H9 (cell line): ENCODE data around the gene OR9Q2. TPM values are rescaled to one million over a fixed set of nuclear protein-coding genes. Genes with fewer than 3 reads are reported as not detected.

Experiments
- DNase-seq: peaks from one replicate; pipeline ENCODE4 v3.0.0-alpha.2; 2017
- H2AFZ ChIP-seq: one replicate; pipeline ENCODE4 v1.6.1; 2013; ENCODE audit warnings: mild to moderate bottlenecking, low read length, control low read depth, moderate library complexity
- H2AK5ac ChIP-seq: 2 replicates; pipeline ENCODE4 v1.6.1; 2013; ENCODE audit warnings: low read length, control low read depth, mixed read lengths; ENCODE audit not compliant: insufficient read length
- H2BK120ac ChIP-seq: one replicate; pipeline ENCODE4 v1.6.1; 2013; ENCODE audit warnings: low read depth, mild to moderate bottlenecking, low read length, control low read depth, inconsistent platforms; ENCODE audit not compliant: poor library complexity, severe bottlenecking
- H2BK12ac ChIP-seq: 2 replicates; pipeline ENCODE4 v1.6.1; 2013; ENCODE audit warnings: low read length, control low read depth, mixed read lengths, low read depth; ENCODE audit not compliant: insufficient read length
- H2BK15ac ChIP-seq: 2 replicates; pipeline ENCODE4 v1.6.1; 2013; ENCODE audit warnings: low read depth, low read length, control low read depth
- H2BK20ac ChIP-seq: one replicate; pipeline ENCODE4 v1.6.1; 2013; ENCODE audit warnings: low read depth, mild to moderate bottlenecking, low read length, control low read depth, inconsistent platforms; ENCODE audit not compliant: poor library complexity, severe bottlenecking
- H2BK5ac ChIP-seq: 2 replicates; pipeline ENCODE4 v1.6.1; 2013; ENCODE audit warnings: low read length, control low read depth, mixed read lengths; ENCODE audit not compliant: insufficient read length
- H3K14ac ChIP-seq: 2 replicates; pipeline ENCODE4 v1.6.1; 2013; ENCODE audit warnings: low read length, control low read depth; ENCODE audit not compliant: insufficient read depth
- H3K18ac ChIP-seq: 2 replicates; pipeline ENCODE4 v1.6.1; 2013; ENCODE audit warnings: low read depth, mild to moderate bottlenecking, mixed read lengths, low read length, control low read depth; ENCODE audit not compliant: insufficient read length
- H3K23ac ChIP-seq: 2 replicates; pipeline ENCODE4 v1.6.1; 2013; ENCODE audit warnings: low read length, control low read depth, mixed read lengths, low read depth; ENCODE audit not compliant: insufficient read length
- H3K23me2 ChIP-seq: 2 replicates; pipeline ENCODE4 v1.6.1; 2013; ENCODE audit warnings: low read depth, mild to moderate bottlenecking, mixed read lengths, low read length, control low read depth; ENCODE audit not compliant: insufficient read length, poor library complexity, severe bottlenecking
- H3K27ac ChIP-seq: 2 replicates; pipeline ENCODE4 v1.5.1; 2013; ENCODE audit warnings: low read length, control low read depth, mixed read lengths, low read depth; ENCODE audit not compliant: insufficient read length
- H3K27me3 ChIP-seq: 2 replicates; pipeline ENCODE4 v1.6.1; 2013; ENCODE audit warnings: low read length, control low read depth, inconsistent platforms; ENCODE audit not compliant: insufficient read depth
- H3K4ac ChIP-seq: 2 replicates; pipeline ENCODE4 v1.6.1; 2013; ENCODE audit warnings: low read depth, mild to moderate bottlenecking, control low read depth, inconsistent platforms, low read length, moderate library complexity
- H3K4me1 ChIP-seq: 2 replicates; pipeline ENCODE4 v1.6.1; 2013; ENCODE audit warnings: low read length, control low read depth, inconsistent platforms; ENCODE audit not compliant: insufficient read depth
- H3K4me2 ChIP-seq: 2 replicates; pipeline ENCODE4 v1.6.1; 2013; ENCODE audit warnings: low read length, control low read depth, mixed read lengths; ENCODE audit not compliant: insufficient read length, insufficient read depth
- H3K56ac ChIP-seq: 2 replicates; pipeline ENCODE4 v1.6.1; 2013; ENCODE audit warnings: low read depth, mild to moderate bottlenecking, mixed read lengths, low read length, control low read depth; ENCODE audit not compliant: insufficient read length
- H3K79me1 ChIP-seq: 2 replicates; pipeline ENCODE4 v1.6.1; 2013; ENCODE audit warnings: low read depth, mild to moderate bottlenecking, moderate library complexity, low read length, control low read depth, inconsistent platforms; ENCODE audit not compliant: insufficient read depth, poor library complexity, severe bottlenecking
- H3K79me2 ChIP-seq: 2 replicates; pipeline ENCODE4 v1.6.1; 2013; ENCODE audit warnings: low read length, control low read depth, inconsistent platforms; ENCODE audit not compliant: insufficient read depth
- H3K9ac ChIP-seq: 2 replicates; pipeline ENCODE4 v1.6.1; 2013; ENCODE audit warnings: low read length, control low read depth, mixed read lengths; ENCODE audit not compliant: insufficient read length; ENCODE audit errors: extremely low read depth
- H3K9me3 ChIP-seq: one replicate; pipeline ENCODE4 v1.6.1; 2013; ENCODE audit warnings: low read depth, low read length, inconsistent platforms; ENCODE audit not compliant: control insufficient read depth
- H3T11ph ChIP-seq: one replicate; pipeline ENCODE4 v1.6.1; 2013; ENCODE audit warnings: mild to moderate bottlenecking, low read length, control low read depth, inconsistent platforms
- H4K20me1 ChIP-seq: one replicate; pipeline ENCODE4 v1.6.1; 2013; ENCODE audit not compliant: control insufficient read depth, insufficient read length, insufficient read depth
- H4K5ac ChIP-seq: 2 replicates; pipeline ENCODE4 v1.6.1; 2013; ENCODE audit warnings: low read depth, mild to moderate bottlenecking, mixed read lengths, low read length, control low read depth; ENCODE audit not compliant: insufficient read length
- H4K8ac ChIP-seq: replicated peaks from 2 replicates; pipeline ENCODE4 v1.6.1; 2013; ENCODE audit warnings: low read length, control low read depth, mixed read lengths, low read depth; ENCODE audit not compliant: insufficient read length
- H4K91ac ChIP-seq: 2 replicates; pipeline ENCODE4 v1.6.1; 2013; ENCODE audit warnings: low read depth, mild to moderate bottlenecking, moderate library complexity, mixed read lengths, low read length, control low read depth; ENCODE audit not compliant: insufficient read length
- H3K27ac Mint-ChIP-seq, 3 experiments: 2 replicates in 2 of 3; 3 replicates in 1 of 3; pipeline ENCODE4 v1.8.0; 2020 to 2021; ENCODE audit warnings: mixed read lengths in 3 of 3, mild to moderate bottlenecking in 1 of 3, moderate library complexity in 1 of 3
- H3K27me3 Mint-ChIP-seq: 2 replicates; pipeline ENCODE4 v1.8.0; 2021; ENCODE audit warnings: low read depth, mild to moderate bottlenecking, moderate library complexity, mixed read lengths
- H3K36me3 Mint-ChIP-seq, 3 experiments: 2 replicates in 2 of 3; 3 replicates in 1 of 3; pipeline ENCODE4 v1.8.0; 2020 to 2021; ENCODE audit warnings: low read depth in 3 of 3, mixed read lengths in 3 of 3; ENCODE audit not compliant: insufficient read depth in 1 of 3
- H3K4me1 Mint-ChIP-seq, 2 experiments: 2 replicates each; pipeline ENCODE4 v1.8.0; 2020; ENCODE audit warnings: mixed read lengths in 2 of 2
- H3K4me3 Mint-ChIP-seq, 2 experiments: 2 replicates in 1 of 2; 3 replicates in 1 of 2; pipeline ENCODE4 v1.8.0; 2020 to 2021; ENCODE audit warnings: mild to moderate bottlenecking in 2 of 2, mixed read lengths in 2 of 2, moderate library complexity in 1 of 2
- H3K9me3 Mint-ChIP-seq, 2 experiments: 2 replicates in 1 of 2; 3 replicates in 1 of 2; pipeline ENCODE4 v1.8.0; 2020; ENCODE audit warnings: mild to moderate bottlenecking in 2 of 2, mixed read lengths in 2 of 2, moderate library complexity in 1 of 2
- WGBS: extraction: QIAGEN DNeasy Blood & Tissue Kit; methylation state at CpG from one replicate; pipeline ENCODE4 v1.1.7; 2013; ENCODE audit warnings: missing lambda C conversion rate, low lambda C conversion rate, mixed read lengths; ENCODE audit not compliant: insufficient read length; ENCODE audit errors: extremely low coverage; 5-methylcytosine and 5-hydroxymethylcytosine counted together
- total RNA-seq: library from RNA; stranded (reverse); gene quantifications from 2 replicates; pipeline ENCODE4 v1.2.1, GENCODE V29; 2021
- TF ChIP-seq, protein P1 (sequence below): fragments of 200-600 bp; sonication (generic); conservative IDR thresholded peaks from 3 replicates; pipeline ENCODE4 v1.8.0; 2021; ENCODE audit warnings: antibody characterized with exemption, mild to moderate bottlenecking

OR9Q2 gene
- total RNA-seq, 1 experiment from 2014 or later = not detected

GRCh38 chr11:58178444-58178843 lies 10.4 kb upstream of the OR9Q2 start:
- H4K91ac ChIP-seq = no peak overlapping the region
- no peak overlapping the region for H2AK5ac ChIP-seq
- H3K9me3 Mint-ChIP-seq = no peaks in the 10 kb centered on the region
- H4K5ac ChIP-seq = no peak overlapping the region
- peaks cover 4 to 5% of the 10 kb centered on the region in 2 experiments for H3K4me1 Mint-ChIP-seq
- no peaks in the 10 kb centered on the region for H3K79me1 ChIP-seq
- no peaks in the 10 kb centered on the region for H3K27me3 ChIP-seq
- H3K23ac ChIP-seq = no peak overlapping the region
- no peak overlapping the region for H2BK12ac ChIP-seq
- no peaks in the 10 kb centered on the region for H3K4me1 ChIP-seq
- H3K4me2 ChIP-seq = no peak overlapping the region
- WGBS = no CpG with 5 or more reads among the region's 6 CpGs
- no peak overlapping the region for H2BK5ac ChIP-seq
- H3K14ac ChIP-seq = no peak overlapping the region
- TF ChIP-seq, protein P1, sequence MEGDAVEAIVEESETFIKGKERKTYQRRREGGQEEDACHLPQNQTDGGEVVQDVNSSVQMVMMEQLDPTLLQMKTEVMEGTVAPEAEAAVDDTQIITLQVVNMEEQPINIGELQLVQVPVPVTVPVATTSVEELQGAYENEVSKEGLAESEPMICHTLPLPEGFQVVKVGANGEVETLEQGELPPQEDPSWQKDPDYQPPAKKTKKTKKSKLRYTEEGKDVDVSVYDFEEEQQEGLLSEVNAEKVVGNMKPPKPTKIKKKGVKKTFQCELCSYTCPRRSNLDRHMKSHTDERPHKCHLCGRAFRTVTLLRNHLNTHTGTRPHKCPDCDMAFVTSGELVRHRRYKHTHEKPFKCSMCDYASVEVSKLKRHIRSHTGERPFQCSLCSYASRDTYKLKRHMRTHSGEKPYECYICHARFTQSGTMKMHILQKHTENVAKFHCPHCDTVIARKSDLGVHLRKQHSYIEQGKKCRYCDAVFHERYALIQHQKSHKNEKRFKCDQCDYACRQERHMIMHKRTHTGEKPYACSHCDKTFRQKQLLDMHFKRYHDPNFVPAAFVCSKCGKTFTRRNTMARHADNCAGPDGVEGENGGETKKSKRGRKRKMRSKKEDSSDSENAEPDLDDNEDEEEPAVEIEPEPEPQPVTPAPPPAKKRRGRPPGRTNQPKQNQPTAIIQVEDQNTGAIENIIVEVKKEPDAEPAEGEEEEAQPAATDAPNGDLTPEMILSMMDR = no peak
- no peak overlapping the region for H2AFZ ChIP-seq
- H3K56ac ChIP-seq = no peak overlapping the region
- H3K4me3 Mint-ChIP-seq = no peak overlapping the region
- no peaks in the 10 kb centered on the region for H4K20me1 ChIP-seq
- H3K4ac ChIP-seq = no peak overlapping the region
- H4K8ac ChIP-seq = no peak overlapping the region
- H2BK20ac ChIP-seq = no peak overlapping the region
- no peaks in the 10 kb centered on the region for H3K23me2 ChIP-seq
- H2BK15ac ChIP-seq = no peak overlapping the region
- H2BK120ac ChIP-seq = no peak overlapping the region
- no peaks in the 10 kb centered on the region for H3K27me3 Mint-ChIP-seq
- H3K27ac Mint-ChIP-seq = no peak overlapping the region
- no peaks in the 10 kb centered on the region for H3K9me3 ChIP-seq
- H3K18ac ChIP-seq = no peak overlapping the region
- DNase-seq = no peak
- H3K79me2 ChIP-seq = no peaks in the 10 kb centered on the region
- H3T11ph ChIP-seq = no peak overlapping the region
- no peaks in the 10 kb centered on the region for H3K36me3 Mint-ChIP-seq
- no peak overlapping the region for H3K27ac ChIP-seq
- H3K9ac ChIP-seq = no peak overlapping the region
